Measurements from ENCODE around the gene CTDSP2.

DNA sequence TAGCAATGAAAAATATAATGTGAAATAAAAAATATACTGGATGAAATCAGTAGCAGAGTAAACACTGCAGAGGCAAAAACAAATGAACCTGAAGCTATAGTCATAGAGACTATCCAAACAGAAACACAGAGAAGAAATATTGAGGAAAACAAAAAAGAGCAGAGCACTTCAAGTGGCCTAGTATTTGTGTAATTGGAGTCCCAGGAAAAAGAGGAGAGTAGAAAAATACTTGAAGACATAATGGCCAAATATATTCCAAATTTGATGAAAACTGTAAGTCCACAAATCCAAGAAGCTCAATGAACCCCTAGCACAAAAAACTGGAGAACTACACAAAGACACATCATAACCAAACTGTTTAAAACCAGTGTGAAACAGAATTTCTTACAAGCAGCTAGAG lies 37.2 kb upstream of the CTDSP2 start:
- TF ChIP-seq EZH2 (IDR thresholded peaks at IDR 0.05; ENCODE audit: insufficient read depth, low read length) = no peak
- TF ChIP-seq CTCF (IDR thresholded peaks at IDR 0.05; ENCODE audit: insufficient read depth, low read depth, low read length) = no peak
